NT2/D1 (cell line): ENCODE data around the gene MERTK.

Source experiments
- DNase-seq: peaks from one replicate; pipeline ENCODE4 v3.0.0-alpha.2; 2011; ENCODE audit warnings: low read depth, low spot score
- H3K27me3 ChIP-seq: 2 replicates; pipeline ENCODE4 v1.6.0; 2011; ENCODE audit warnings: mild to moderate bottlenecking; ENCODE audit not compliant: insufficient read length, insufficient read depth
- H3K36me3 ChIP-seq: 2 replicates; pipeline ENCODE4 v1.6.1; 2011; ENCODE audit warnings: mild to moderate bottlenecking, low read length, mixed read lengths; ENCODE audit not compliant: insufficient read depth, insufficient read length
- H3K4me1 ChIP-seq: 2 replicates; pipeline ENCODE4 v1.5.1; 2011; ENCODE audit not compliant: insufficient read depth, insufficient read length
- H3K4me3 ChIP-seq: 2 replicates; pipeline ENCODE4 v1.5.1; 2011; ENCODE audit warnings: low read depth; ENCODE audit not compliant: insufficient read length
- H3K9ac ChIP-seq: 2 replicates; pipeline ENCODE4 v1.6.0; 2011; ENCODE audit warnings: low read depth; ENCODE audit not compliant: insufficient read length
- H3K9me3 ChIP-seq: 2 replicates; pipeline ENCODE4 v1.5.1; 2011; ENCODE audit warnings: mild to moderate bottlenecking, low read length; ENCODE audit not compliant: insufficient read depth
- SUZ12 ChIP-seq: IDR thresholded peaks from 2 replicates; pipeline ENCODE4 v1.6.1; 2011; ENCODE audit not compliant: insufficient read length, insufficient read depth; ENCODE audit errors: extremely low read depth
- YY1 ChIP-seq: IDR thresholded peaks from 2 replicates; pipeline ENCODE4 v1.6.1; 2011; ENCODE audit not compliant: insufficient read length, insufficient read depth
- ZNF274 ChIP-seq: IDR thresholded peaks from 2 replicates; pipeline ENCODE4 v1.6.1; 2011; ENCODE audit warnings: mild to moderate bottlenecking, low read depth, low read length

The MERTK gene

GRCh38 chr2:111912547-111912946 lies 14.1 kb downstream of the MERTK start:
- Histone ChIP-seq H3K27me3 (peaks cover 33% of the 10 kb centered on the region), H3K9ac (no peak overlapping the region), H3K9me3 (no peaks in the 10 kb centered on the region), H3K4me3 (no peak overlapping the region), H3K36me3 (peaks cover 3% of the 10 kb centered on the region), H3K4me1 (peaks cover 5% of the 10 kb centered on the region)
- no peak for DNase-seq
- TF ChIP-seq SUZ12 = no peak
- TF ChIP-seq YY1 = no peak
- TF ChIP-seq ZNF274 = no peak

- no peak overlapping the region for H3K4me3 ChIP-seq
- TF ChIP-seq YY1 (no peak), ZNF274 (no peak), SUZ12 (no peak)
- no peaks in the 10 kb centered on the region for H3K9me3 ChIP-seq
- peaks cover 4% of the 10 kb centered on the region for H3K4me1 ChIP-seq
- DNase-seq = no peak
- peaks cover 10% of the 10 kb centered on the region for H3K27me3 ChIP-seq
- H3K9ac ChIP-seq = no peak overlapping the region
- peaks cover 3% of the 10 kb centered on the region for H3K36me3 ChIP-seq
These were observed 18.7 kb downstream of the MERTK start for GRCh38 chr2:111917106-111917505.

GRCh38 chr2:111918383-111918806 lies 20.0 kb downstream of the MERTK start:
- Histone ChIP-seq H3K9me3 (no peaks in the 10 kb centered on the region), H3K9ac (no peak overlapping the region), H3K4me1 (peaks cover 4% of the 10 kb centered on the region), H3K27me3 (no peaks in the 10 kb centered on the region), H3K4me3 (no peak overlapping the region), H3K36me3 (peaks cover 3% of the 10 kb centered on the region)
- DNase-seq = no peak
- TF ChIP-seq ZNF274 (no peak), SUZ12 (no peak), YY1 (no peak)

- no peak overlapping the region for H3K4me3 ChIP-seq
- no peaks in the 10 kb centered on the region for H3K27me3 ChIP-seq
- DNase-seq = no peak
- H3K36me3 ChIP-seq = peaks cover 3% of the 10 kb centered on the region
- no peak overlapping the region for H3K9ac ChIP-seq
- TF ChIP-seq ZNF274 (no peak), YY1 (no peak), SUZ12 (no peak)
- H3K4me1 ChIP-seq = peaks cover 4% of the 10 kb centered on the region
- no peaks in the 10 kb centered on the region for H3K9me3 ChIP-seq
These were observed 21.0 kb downstream of the MERTK start for GRCh38 chr2:111919365-111919764.

- no peak overlapping the region for H3K9ac ChIP-seq
- H3K36me3 ChIP-seq = peaks cover 3% of the 10 kb centered on the region
- TF ChIP-seq YY1 (no peak), ZNF274 (no peak), SUZ12 (no peak)
- H3K9me3 ChIP-seq = no peaks in the 10 kb centered on the region
- no peaks in the 10 kb centered on the region for H3K27me3 ChIP-seq
- H3K4me3 ChIP-seq = no peak overlapping the region
- peaks cover 4% of the 10 kb centered on the region for H3K4me1 ChIP-seq
- DNase-seq = no peak
These were observed 21.6 kb downstream of the MERTK start for GRCh38 chr2:111919794-111920608.

GRCh38 chr2:111923276-111923804 lies 24.9 kb downstream of the MERTK start:
- no peak for DNase-seq
- Histone ChIP-seq H3K27me3 (no peaks in the 10 kb centered on the region), H3K9me3 (no peaks in the 10 kb centered on the region), H3K4me3 (no peak overlapping the region), H3K4me1 (peaks cover 2% of the 10 kb centered on the region), H3K9ac (no peak overlapping the region), H3K36me3 (no peaks in the 10 kb centered on the region)
- TF ChIP-seq YY1 (no peak), SUZ12 (no peak), ZNF274 (no peak)

GRCh38 chr2:111924617-111925107 lies 26.3 kb downstream of the MERTK start:
- TF ChIP-seq YY1 = no peak
- TF ChIP-seq SUZ12 = no peak
- TF ChIP-seq ZNF274 = no peak
- no peak for DNase-seq
- peaks cover 2% of the 10 kb centered on the region for H3K4me1 ChIP-seq

More at GRCh38 chr2:111924617-111925107, 26.3 kb downstream of the MERTK start:
- H3K9ac ChIP-seq = no peak overlapping the region
- H3K9me3 ChIP-seq = no peaks in the 10 kb centered on the region
- H3K27me3 ChIP-seq = no peaks in the 10 kb centered on the region
- no peak overlapping the region for H3K4me3 ChIP-seq
- peaks cover 5% of the 10 kb centered on the region for H3K36me3 ChIP-seq
